ENCODE measurements around the gene IKZF1. TPM values are rescaled to one million over a fixed set of nuclear protein-coding genes. Genes with fewer than 3 reads are reported as not detected.

IKZF1 gene
- total RNA-seq, 3 donors from 2014 or later = 14.2 to 21.4 (median 21.3) TPM

DNA sequence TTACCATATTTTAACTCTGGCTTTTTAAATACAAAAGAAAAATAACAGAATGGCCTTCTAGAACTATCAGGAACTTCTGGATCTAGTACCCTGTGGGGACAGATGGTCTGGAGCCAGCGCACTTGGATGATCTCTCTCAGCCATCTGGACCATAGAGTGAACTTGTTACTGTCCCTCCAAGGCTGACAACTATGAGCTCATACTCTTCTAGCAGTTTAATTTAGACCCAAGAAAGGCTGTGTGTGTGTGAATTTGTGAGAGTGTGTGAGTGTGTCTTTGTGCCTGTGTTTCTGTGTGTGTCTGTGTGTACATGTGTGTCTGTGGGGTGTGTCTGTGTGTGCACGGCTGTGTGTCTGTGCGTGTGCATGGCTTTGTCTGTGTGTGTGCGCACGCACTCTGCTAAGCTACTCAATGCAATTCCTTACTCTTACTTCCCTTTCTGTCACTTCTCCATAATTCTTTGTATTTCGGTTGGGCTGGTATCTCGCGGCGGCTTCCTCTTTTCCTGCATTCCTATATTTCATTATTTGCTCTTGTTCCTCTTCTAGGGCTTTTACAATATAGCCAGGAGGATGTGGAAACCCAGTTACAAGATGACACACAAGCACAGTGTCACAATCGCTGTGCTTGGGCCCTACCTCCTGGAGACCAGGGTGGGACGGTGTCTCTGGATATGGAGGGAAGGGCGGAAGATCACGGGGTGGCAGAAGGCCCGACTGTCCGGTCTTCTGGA, 51.9 kb downstream of the IKZF1 start:
- Histone ChIP-seq H3K4me1 (no peaks in the 10 kb centered on the region), H3K4me3 (no peak overlapping the region), H3K27me3 (peaks cover 0 to 3% of the 10 kb centered on the region in 2 donors), H3K36me3 (no peaks in the 10 kb centered on the region), H3K27ac (peak overlapping the region in 1 of 2 donors; percentile 25), H3K9me3 (no peaks in the 10 kb centered on the region)
- no peak for DNase-seq (ENCODE audit: low spot score in 2 of 2)
- intact Hi-C loops (cut with DNase I; ENCODE audit: low total_unique reads) = no loop called here
- TF ChIP-seq POLR2AphosphoS5 (IDR thresholded peaks at IDR 0.05) (no peak), POLR2A (IDR thresholded peaks at IDR 0.05) (no peak)
- TF ChIP-seq, protein P1, sequence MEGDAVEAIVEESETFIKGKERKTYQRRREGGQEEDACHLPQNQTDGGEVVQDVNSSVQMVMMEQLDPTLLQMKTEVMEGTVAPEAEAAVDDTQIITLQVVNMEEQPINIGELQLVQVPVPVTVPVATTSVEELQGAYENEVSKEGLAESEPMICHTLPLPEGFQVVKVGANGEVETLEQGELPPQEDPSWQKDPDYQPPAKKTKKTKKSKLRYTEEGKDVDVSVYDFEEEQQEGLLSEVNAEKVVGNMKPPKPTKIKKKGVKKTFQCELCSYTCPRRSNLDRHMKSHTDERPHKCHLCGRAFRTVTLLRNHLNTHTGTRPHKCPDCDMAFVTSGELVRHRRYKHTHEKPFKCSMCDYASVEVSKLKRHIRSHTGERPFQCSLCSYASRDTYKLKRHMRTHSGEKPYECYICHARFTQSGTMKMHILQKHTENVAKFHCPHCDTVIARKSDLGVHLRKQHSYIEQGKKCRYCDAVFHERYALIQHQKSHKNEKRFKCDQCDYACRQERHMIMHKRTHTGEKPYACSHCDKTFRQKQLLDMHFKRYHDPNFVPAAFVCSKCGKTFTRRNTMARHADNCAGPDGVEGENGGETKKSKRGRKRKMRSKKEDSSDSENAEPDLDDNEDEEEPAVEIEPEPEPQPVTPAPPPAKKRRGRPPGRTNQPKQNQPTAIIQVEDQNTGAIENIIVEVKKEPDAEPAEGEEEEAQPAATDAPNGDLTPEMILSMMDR (IDR thresholded peaks at IDR 0.05) = no peak

- Histone ChIP-seq H3K36me3 (no peaks in the 10 kb centered on the region), H3K4me1 (no peaks in the 10 kb centered on the region), H3K4me3 (no peak overlapping the region), H3K27ac (peak overlapping the region in 1 of 2 donors; percentile 25), H3K9me3 (no peaks in the 10 kb centered on the region), H3K27me3 (peaks cover 0 to 3% of the 10 kb centered on the region in 2 donors)
- TF ChIP-seq, protein P1 (IDR thresholded peaks at IDR 0.05) = no peak
- TF ChIP-seq POLR2A (IDR thresholded peaks at IDR 0.05) (no peak), POLR2AphosphoS5 (IDR thresholded peaks at IDR 0.05) (no peak)
- no peak for DNase-seq (ENCODE audit: low spot score in 2 of 2)
- intact Hi-C loops (cut with DNase I; ENCODE audit: low total_unique reads) = no loop called here
These were observed 52.4 kb downstream of the IKZF1 start for GRCh38 chr7:50356945-50357268.

DNA sequence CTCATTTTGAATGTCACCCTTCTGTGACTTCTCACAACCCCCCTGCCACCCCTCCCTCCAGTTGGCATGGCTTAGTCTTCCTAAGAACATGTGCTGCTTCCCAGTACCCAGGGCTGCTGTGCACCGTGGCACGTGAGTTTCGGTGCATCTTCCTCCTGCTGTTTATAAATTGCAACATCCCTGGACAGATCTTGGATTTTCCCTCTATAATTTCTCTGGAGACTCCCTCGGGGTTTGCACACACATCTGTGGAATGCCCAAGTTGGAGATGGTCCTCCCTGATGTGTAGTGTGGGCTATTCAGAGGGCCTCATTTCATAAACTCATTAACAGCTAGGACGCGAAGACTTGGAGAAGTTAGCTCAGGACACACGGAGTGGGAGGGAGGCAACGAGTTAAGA, 52.9 kb downstream of the IKZF1 start:
- peaks cover 0 to 3% of the 10 kb centered on the region in 2 donors for H3K27me3 ChIP-seq
- peak overlapping the region in 1 of 2 donors; percentile 25 for H3K27ac ChIP-seq
- H3K36me3 ChIP-seq = no peaks in the 10 kb centered on the region
- intact Hi-C loops (cut with DNase I; ENCODE audit: low total_unique reads) = no loop called here
- TF ChIP-seq, protein P1 (IDR thresholded peaks at IDR 0.05) = no peak
- no peak for TF ChIP-seq POLR2A (IDR thresholded peaks at IDR 0.05)
- no peak for TF ChIP-seq POLR2AphosphoS5 (IDR thresholded peaks at IDR 0.05)
- H3K9me3 ChIP-seq = no peaks in the 10 kb centered on the region
- DNase-seq (ENCODE audit: low spot score in 2 of 2) = no peak
- H3K4me1 ChIP-seq = no peaks in the 10 kb centered on the region
- no peak overlapping the region for H3K4me3 ChIP-seq

GRCh38 chr7:50358041-50358705, 53.7 kb downstream of the IKZF1 start:
- H3K4me3 ChIP-seq = no peak overlapping the region
- no peaks in the 10 kb centered on the region for H3K9me3 ChIP-seq
- no peaks in the 10 kb centered on the region for H3K36me3 ChIP-seq
- no peak overlapping the region for H3K27ac ChIP-seq
- peaks cover 0 to 3% of the 10 kb centered on the region in 2 donors for H3K27me3 ChIP-seq
- no peaks in the 10 kb centered on the region for H3K4me1 ChIP-seq
- intact Hi-C loops (cut with DNase I; ENCODE audit: low total_unique reads) = no loop called here
- DNase-seq (ENCODE audit: low spot score in 2 of 2) = no peak
- TF ChIP-seq, protein P1 (IDR thresholded peaks at IDR 0.05) = no peak
- TF ChIP-seq POLR2A (IDR thresholded peaks at IDR 0.05) (no peak), POLR2AphosphoS5 (IDR thresholded peaks at IDR 0.05) (no peak)

DNA sequence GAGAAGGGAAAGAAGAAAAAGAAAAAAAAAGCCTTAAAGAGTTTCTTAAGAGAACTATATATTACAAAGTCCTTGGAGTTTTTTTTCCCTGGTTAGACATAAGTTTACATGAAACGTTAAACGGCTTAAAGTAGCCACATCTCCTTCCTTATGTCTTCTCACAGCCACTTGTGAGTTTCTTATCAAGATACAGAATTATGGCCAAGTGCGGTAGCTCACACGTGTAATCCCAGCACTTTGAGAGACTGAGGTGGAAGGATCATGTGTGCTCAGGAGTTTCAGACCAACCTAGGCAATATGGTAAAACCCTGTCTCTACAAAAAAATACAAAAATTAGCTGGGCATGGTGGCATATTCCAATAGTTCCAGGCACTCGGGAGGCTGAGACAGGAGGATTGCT, 54.3 kb downstream of the IKZF1 start:
- Histone ChIP-seq H3K9me3 (no peaks in the 10 kb centered on the region), H3K4me1 (no peaks in the 10 kb centered on the region), H3K27me3 (peaks cover 0 to 2% of the 10 kb centered on the region in 2 donors), H3K4me3 (no peak overlapping the region), H3K36me3 (no peaks in the 10 kb centered on the region), H3K27ac (no peak overlapping the region)
- TF ChIP-seq POLR2AphosphoS5 (IDR thresholded peaks at IDR 0.05) (no peak), POLR2A (IDR thresholded peaks at IDR 0.05) (no peak)
- TF ChIP-seq, protein P1 (IDR thresholded peaks at IDR 0.05) = no peak
- intact Hi-C loops (cut with DNase I; ENCODE audit: low total_unique reads) = no loop called here
- DNase-seq (ENCODE audit: low spot score in 2 of 2) = no peak
